Anterior cingulate cortex (tissue), 58 donors: ENCODE data around the gene DEAF1.
"Not testable (repeated sequence)": the region's sequence is repeated elsewhere in the genome, so short reads cannot be mapped to it uniquely, and the experiment has no call there.

ENCODE experiments used
- DNase-seq, 58 donors: peaks; one replicate each; lab custom pipeline; 2025; lab: John Stamatoyannopoulos, UW

Gene DEAF1

GRCh38 chr11:653837-654236 lies 41.2 kb downstream of the DEAF1 start:
- DNase-seq, result no peak

DNA sequence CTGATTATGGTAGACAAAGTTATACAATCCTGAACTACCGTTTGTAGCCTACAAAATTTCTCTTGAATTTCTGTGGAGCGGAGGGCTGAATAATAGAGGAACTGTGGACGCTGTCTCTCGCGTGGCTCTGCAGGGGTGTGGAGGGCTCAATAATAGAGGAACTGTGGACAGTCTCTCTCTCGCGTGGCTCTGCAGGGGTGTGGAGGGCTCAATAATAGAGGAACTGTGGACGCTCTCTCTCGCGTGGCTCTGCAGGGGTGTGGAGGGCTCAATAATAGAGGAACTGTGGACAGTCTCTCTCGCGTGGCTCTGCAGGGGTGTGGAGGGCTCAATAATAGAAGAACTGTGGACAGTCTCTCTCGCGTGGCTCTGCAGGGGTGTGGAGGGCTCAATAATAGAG lies 41.9 kb downstream of the DEAF1 start:
- DNase-seq, result not testable (repeated sequence)

GRCh38 chr11:650482-650881 lies 44.5 kb downstream of the DEAF1 start:
- no peak for DNase-seq

GRCh38 chr11:647672-648158 lies 47.3 kb downstream of the DEAF1 start:
- not testable (repeated sequence) for DNase-seq

GRCh38 chr11:646214-646613 lies 48.8 kb downstream of the DEAF1 start:
- no peak for DNase-seq

GRCh38 chr11:645536-645935 lies 49.5 kb downstream of the DEAF1 start:
- DNase-seq, result peak in 1 of 58 donors; percentile 49

DNA sequence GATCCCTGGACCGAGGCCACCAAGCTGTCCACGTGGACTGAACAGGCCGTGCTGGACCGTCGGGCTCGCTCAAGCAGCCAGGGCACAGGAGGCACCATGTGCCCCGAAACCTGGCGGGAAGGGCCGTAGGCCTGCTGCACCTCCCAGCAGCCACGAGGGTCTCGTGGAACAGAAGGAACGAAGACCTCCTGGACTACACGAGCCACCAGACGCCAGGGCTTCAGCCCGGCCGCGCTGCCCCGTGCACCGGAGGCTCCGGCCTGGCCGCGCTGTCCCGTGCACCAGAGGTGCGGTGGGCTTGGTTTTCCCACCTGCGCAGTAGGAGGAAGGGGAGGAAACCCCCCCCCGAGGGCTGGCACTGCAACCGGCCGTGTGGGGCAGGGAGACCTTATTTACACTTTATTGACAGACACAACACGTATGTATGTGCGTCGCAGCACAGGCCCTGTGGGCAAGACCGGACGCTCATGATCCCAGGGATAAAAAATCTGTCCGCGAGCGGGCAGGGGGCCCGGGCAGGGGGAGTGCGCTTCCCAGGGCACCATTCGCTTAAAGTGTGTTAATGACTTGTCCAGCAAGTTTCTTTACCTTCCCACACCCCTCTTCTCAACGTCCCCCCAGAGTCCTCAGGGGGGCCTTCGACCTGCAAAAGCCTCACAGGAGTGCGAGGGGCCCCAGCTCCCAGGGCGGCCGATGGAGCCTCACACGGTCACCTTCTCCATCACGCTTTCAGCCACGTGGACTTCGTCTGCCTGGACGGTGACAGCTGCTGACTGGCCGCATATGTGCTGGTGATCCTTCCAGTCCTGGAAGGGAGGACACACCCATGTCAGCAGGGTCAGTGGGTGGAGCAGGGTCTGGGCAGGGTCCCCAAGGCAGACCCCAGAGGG lies 50.9 kb downstream of the DEAF1 start:
- no peak for DNase-seq

DNA sequence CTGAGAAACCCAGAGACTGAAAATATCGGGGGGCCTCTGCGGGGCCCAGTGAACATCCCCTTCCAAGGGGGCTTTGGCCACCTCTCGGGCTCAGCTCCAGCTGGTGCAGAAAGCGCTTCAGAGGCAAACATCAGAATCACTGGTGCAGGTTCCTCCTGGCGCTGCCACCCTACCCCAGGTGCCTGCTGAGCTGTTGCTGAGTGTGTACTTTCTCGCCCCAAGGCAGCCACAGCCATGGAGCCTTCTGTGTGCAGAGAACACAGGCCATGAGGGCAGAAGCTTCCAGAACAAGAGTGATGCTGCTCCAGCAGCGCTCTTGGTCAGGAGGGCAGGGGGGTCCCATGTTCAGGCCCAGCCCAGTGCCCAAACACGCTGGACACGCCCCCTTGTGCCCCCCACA lies 51.7 kb downstream of the DEAF1 start:
- no peak for DNase-seq

- no peak for DNase-seq
Measured at GRCh38 chr11:641806-642370, 53.1 kb downstream of the DEAF1 start.

DNA sequence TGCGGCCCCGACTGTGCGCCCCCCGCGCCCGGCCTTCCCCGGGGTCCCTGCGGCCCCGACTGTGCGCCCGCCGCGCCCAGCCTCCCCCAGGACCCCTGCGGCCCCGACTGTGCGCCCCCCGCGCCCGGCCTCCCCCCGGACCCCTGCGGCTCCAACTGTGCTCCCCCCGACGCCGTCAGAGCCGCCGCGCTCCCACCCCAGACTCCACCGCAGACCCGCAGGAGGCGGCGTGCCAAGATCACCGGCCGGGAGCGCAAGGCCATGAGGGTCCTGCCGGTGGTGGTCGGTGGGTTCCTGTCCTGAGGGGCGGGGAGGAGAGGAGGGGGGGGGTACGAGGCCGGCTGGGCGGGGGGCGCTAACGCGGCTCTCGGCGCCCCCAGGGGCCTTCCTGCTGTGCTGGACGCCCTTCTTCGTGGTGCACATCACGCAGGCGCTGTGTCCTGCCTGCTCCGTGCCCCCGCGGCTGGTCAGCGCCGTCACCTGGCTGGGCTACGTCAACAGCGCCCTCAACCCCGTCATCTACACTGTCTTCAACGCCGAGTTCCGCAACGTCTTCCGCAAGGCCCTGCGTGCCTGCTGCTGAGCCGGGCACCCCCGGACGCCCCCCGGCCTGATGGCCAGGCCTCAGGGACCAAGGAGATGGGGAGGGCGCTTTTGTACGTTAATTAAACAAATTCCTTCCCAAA lies 54.9 kb downstream of the DEAF1 start:
- no peak for DNase-seq

- DNase-seq, result no peak
Measured at GRCh38 chr11:639332-639955, 55.6 kb downstream of the DEAF1 start.

GRCh38 chr11:638631-639331 lies 56.2 kb downstream of the DEAF1 start:
- no peak for DNase-seq

DNA sequence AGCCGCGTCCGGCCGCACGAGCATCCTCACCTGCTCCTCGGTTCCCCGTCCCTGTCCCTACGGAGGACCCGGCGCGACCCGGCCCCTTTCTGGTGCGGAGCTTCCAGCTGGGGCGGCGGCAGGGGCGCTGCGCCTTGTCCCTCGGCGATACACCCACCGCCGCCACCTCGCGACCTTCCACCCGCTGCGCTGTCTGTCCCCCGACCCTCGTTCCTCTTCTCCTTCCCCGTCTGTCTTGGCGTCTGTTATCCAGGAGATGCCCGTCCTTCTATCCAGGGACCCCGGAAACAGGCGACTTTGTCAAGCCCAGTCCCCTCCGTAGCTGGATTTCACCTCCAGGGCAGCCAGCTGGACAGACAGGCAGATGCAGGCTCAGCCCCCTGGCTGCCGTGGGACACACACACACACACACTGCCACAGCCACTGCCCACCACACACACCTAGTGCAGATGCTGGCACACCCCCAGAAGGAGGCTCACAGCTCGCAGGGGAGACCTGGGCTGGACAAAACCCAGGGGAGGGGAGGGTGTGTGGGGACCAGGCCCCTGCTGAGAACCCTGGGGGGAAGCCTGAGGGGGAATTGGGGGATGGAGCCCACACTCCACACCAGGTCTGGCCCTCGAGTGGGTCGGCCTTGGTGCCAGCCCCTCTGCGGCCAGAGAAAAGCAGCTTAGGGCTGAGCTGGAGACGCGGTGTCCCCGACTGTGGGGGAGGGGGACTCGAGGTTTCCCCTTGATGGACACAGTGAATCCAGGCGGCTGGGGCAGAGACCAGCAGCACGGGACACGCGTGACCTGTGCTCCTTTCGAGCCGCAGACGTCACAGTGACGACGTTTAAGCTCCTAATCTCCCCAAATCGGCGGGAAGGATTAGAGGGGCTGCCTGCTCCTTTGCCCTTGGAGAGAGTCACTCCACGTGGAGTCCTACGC lies 57.2 kb downstream of the DEAF1 start:
- no peak for DNase-seq

GRCh38 chr11:637333-637592 lies 57.8 kb downstream of the DEAF1 start:
- no peak for DNase-seq

- DNase-seq, result peak in 1 of 58 donors; percentile 26
Measured at GRCh38 chr11:636511-637332, 58.3 kb downstream of the DEAF1 start, which contains the start of gene DRD4. TSS of gene DRD4 (plus strand) at chr11:637269. CDS start at chr11:637305, 36 bp downstream.

DNA sequence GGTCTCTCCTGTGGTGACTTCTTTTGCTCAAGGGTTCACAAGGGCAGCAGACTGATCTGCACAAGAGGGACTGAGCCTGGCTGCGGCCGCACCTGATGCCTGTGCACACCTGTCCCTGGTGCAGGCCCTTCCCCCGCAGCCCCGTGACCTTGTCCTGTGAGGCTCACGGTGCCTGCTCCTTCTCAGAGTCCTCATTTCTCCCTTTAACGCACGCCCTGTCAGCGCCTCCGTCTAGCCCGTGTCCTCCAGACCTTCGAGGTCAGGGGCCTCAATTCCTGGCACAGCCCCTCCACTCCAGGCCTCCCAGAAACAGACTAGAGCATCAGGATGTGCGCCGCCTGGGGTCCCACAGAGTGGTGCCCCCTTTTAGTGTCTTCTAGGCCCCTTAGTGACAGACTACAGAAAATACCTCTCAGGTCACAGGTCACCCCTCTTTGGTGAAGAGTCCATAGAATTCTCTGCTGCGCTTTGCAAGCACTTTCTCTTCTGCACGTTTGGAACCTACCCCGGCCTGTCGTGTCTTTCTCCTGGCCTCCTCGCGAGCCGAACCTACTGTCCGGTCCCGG lies 59.0 kb downstream of the DEAF1 start:
- DNase-seq, result no peak

- no peak for DNase-seq
Measured at GRCh38 chr11:630871-631270, 64.2 kb downstream of the DEAF1 start.

- DNase-seq, result no peak
Measured at GRCh38 chr11:629237-629583, 65.8 kb downstream of the DEAF1 start.
